HG02840 (cell line): ENCODE data around the gene MCF2L.
"Not testable (repeated sequence)": the region's sequence is repeated elsewhere in the genome, so short reads cannot be mapped to it uniquely, and the experiment has no call there.

Experiments
- ATAC-seq: cut with Tn5 transposase; IDR thresholded peaks from one replicate; pipeline ENCODE4 v1.9.1; 2021; ENCODE audit warnings: mild to moderate bottlenecking, moderate library complexity, moderate number of reproducible peaks; ENCODE audit not compliant: unreplicated experiment, low FRiP score

MCF2L gene

GRCh38 chr13:113091211-113091771, 122.3 kb downstream of the MCF2L start:
- no peak for ATAC-seq

GRCh38 chr13:113091891-113092775, 123.1 kb downstream of the MCF2L start:
- no peak for ATAC-seq

- ATAC-seq, result no peak
Measured at GRCh38 chr13:113092776-113093579, 124.0 kb downstream of the MCF2L start.

- ATAC-seq, result no peak
Measured at GRCh38 chr13:113093580-113094409, 124.8 kb downstream of the MCF2L start.

- ATAC-seq, result no peak
Measured at GRCh38 chr13:113094410-113094800, 125.4 kb downstream of the MCF2L start.

GRCh38 chr13:113095146-113096051, 126.4 kb downstream of the MCF2L start:
- no peak for ATAC-seq

- ATAC-seq, result no peak
Measured at GRCh38 chr13:113096052-113096744, 127.2 kb downstream of the MCF2L start.

- no peak for ATAC-seq
Measured at GRCh38 chr13:113096745-113097305, 127.8 kb downstream of the MCF2L start.

- ATAC-seq, result no peak
Measured at GRCh38 chr13:113097651-113098050, 128.6 kb downstream of the MCF2L start.

- ATAC-seq, result no peak
Measured at GRCh38 chr13:113098162-113098732, 129.2 kb downstream of the MCF2L start.

GRCh38 chr13:113099142-113099541, 130.1 kb downstream of the MCF2L start:
- ATAC-seq, result no peak

GRCh38 chr13:113102302-113102701, 133.3 kb downstream of the MCF2L start:
- ATAC-seq, result not testable (repeated sequence)

- no peak for ATAC-seq
Measured at GRCh38 chr13:113102727-113103126, 133.7 kb downstream of the MCF2L start.

- no peak for ATAC-seq
Measured at GRCh38 chr13:113103646-113104045, 134.6 kb downstream of the MCF2L start.

GRCh38 chr13:113105032-113105920, 136.3 kb downstream of the MCF2L start, which contains the start of gene F7:
Gene F7, plus strand, starts transcription at chr13:113105791. Its CDS starts 51 bp downstream, at chr13:113105842.
- no peak for ATAC-seq

GRCh38 chr13:113105921-113106452, 137.0 kb downstream of the MCF2L start:
- no peak for ATAC-seq
